HG03108 (cell line): Measurements from ENCODE around the gene DDIAS.
"Not testable (repeated sequence)": the region's sequence is repeated elsewhere in the genome, so short reads cannot be mapped to it uniquely, and the experiment has no call there.

ENCODE experiments used
- ATAC-seq: cut with Tn5 transposase; IDR thresholded peaks from one replicate; pipeline ENCODE4 v1.9.1; 2021; ENCODE audit warnings: moderate library complexity; ENCODE audit not compliant: unreplicated experiment

DDIAS gene

DNA sequence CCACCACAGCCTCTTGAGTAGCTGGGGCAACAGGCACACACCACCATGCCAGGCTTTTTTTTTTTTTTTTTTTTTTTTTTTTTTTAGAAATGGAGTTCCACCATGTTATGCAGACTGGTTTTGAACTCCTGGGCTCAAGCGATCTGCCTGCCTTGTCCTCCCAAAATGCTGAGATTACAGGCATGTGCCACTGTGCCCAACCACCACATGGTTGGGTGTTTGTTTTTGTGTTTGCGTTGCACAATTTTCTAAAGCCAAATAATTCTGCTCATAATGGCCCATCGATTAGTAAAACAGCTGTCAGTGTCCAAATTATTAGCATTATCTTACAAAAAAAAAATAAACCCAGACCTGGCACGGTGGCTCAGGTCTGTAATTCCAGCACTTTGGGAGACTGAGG is 65.8 kb downstream of the DDIAS start:
- no peak for ATAC-seq

DNA sequence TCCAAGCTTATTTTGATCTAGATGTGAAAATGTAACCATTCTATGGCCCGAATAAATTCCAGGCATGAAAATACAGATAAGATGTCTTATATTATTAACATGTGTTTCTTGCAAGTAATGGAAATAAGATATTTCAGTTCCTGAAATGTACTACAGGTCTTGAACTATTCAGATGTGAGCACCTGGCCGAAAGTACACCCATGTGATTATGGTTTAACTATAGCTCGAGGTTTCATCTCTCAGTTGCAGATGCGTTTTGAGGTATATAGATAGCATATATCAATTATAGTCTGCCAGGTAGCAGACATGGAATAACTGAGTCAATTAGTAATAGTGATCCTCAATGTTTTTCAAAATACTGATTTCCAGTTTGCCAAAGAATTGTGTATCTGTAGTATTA is 68.3 kb downstream of the DDIAS start:
- peak; percentile 94 for ATAC-seq

DNA sequence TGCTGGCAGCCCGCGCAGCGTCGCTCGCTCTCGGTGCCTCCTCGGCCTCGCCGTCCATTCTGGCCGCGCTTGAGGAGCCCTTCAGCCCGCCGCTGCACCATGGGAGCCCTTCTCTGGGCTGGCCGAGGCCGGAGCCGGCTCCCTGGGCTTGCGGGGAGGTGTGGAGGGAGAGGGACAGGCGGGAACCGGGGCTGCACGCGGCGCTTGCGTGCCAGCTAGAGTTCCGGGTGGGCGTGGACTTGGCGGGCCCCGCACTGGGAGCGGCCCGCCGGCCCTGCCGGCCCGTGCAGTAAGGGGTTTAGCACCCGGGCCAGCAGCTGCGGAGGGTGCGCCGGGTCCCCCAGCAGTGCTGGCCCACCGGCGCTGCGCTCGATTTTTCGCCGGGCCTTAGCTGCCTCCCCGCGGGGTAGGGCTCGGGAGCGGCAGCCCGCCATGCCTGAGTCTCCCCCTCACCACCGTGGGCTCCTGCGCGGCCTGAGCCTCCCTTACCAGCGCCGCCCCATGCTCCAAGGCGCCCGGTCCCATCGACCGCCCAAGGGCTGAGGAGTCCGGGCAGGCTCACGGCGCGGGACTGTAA is 69.1 kb downstream of the DDIAS start:
- ATAC-seq, result not testable (repeated sequence)

DNA sequence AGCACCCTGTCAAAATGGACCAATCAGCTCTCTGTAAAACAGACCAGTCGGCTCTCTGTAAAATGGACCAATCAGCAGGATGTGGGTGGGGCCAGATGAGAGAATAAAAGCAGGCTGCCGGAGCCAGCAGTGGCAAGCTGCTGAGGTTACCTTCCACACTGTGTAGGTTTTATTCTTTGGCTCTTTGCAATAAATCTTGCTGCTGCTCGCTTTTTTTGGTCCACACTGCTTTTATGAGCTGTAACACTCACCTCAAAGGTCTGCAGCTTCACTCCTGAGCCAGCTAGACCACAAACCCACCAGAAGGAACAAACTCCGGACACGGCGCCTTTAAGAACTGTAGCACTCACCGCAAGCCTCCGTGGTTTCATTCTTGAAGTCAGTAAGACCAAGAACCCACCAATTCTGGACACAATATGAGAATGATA is 70.0 kb downstream of the DDIAS start:
- not testable (repeated sequence) for ATAC-seq

DNA sequence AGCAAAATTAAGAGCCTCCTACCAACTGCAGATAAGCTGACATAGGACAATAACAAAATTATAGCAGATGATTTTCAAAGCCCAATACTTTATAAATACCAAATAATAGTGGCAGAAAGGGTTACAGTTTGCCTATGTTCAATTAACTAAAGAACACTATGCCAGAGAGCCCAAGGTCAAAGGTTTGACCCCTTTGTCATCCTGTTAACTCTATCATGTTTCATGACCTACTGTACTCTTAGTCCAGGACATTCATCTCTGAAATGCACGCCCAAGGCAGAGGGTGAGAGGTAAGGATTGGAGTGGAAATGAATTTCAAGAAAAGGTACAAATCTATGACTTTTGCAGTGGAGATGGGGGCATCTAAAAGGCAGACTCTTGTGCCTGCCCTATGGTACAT is 70.6 kb downstream of the DDIAS start:
- ATAC-seq, result no peak

DNA sequence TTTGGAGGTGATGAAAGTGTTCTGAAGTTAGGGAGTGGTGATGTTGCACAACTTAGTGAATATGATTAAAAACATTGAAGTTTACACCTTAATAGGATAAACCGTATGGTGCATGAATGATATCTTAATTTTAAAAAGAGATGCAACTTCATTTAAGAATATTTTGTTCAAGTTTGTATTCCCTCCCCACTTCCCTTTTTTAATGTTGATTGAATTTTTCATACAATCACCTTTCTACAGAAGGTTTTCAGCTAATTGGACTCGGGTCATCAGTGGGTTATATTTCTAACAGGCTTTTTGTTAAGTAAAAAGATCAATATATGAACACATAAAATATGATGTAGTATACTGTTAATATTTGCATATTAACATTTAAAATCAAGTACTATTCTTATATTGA is 72.6 kb downstream of the DDIAS start:
- no peak for ATAC-seq

DNA sequence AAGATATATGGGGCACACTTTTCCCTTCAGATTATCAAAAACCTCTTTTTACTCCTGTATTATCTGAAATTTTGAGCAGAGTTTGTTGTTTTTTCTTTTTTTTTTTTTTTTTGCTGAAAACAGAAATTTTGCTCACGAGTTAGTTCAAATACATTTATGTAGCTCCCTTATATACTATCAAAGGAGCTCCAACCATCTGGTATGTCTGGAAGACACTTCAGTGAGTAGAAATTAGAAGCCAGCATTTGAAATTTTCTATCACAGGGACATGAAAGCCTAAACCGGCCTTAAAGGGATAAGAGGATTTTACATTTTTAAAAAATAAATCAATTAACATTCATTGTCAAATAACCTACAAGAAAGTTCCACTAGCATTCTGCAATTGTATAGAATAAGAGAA is 73.3 kb downstream of the DDIAS start:
- no peak for ATAC-seq

DNA sequence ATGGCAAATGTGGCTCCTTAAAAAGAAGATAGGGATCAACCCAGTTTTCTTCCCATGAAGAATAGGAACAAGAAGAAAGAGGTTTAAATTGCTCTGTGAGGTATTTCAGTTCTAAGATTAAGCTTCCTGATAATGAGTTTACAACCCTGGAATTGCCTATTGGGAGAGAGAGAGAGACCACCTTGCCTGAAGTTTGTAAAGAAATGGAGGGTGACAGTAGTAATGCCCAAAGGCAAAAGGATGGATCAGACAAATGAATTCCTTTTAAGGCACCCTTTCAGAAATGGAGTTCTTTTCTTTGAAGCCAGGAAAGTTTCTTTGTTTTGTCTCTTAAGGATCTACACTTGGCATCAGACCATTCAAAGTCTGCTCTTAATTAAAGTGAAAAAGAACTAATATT is 74.3 kb downstream of the DDIAS start:
- ATAC-seq, result no peak

DNA sequence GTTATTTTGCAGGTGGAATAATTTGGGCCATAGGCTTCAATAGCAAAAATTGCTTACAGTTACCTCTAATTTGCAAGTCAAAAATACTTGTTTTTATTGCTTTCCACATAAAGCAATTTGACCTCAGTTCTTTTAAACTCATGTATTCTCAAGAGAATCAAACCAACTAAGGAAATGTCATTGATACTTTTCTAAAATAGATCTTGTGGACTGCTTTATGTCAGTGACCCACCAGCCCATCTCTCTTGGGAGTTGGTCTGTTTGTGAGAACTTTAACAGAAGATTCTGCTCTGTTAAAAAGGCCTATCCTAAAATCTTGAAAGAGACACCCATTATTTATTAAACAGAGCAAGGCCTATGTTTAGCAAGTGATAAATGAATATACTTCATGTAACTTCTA is 75.2 kb downstream of the DDIAS start:
- ATAC-seq, result no peak

DNA sequence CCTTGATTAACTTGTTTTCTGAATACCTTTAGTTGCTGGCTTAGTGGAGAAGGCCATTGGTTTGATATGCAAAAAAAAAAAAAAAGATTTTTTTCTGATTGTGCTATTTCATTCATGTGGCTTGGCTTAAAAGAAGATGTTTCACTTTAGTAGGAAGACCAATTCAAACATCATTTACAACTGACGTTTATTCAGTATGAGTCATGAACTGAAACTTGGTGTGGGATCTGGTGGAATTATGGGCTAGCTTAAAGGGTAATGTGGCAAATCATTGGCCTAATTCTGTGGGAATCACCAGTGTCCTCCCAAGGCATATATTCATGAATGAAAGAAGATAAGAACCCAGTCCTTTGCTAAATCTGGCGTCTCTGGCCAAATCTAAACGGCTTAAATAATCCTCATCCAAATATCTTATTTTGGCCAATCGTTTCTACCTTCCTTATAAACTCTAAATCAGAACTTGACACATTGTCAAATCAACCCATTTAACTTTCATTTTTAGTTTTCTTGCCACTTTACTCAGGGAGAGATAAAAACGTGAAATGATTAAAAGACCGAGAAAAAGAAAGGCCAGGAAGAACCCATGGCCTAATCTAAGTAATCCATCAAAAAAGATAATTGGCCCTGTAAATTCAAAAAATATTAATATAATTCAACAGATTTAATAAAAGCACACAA is 77.0 kb downstream of the DDIAS start:
- ATAC-seq, result no peak

DNA sequence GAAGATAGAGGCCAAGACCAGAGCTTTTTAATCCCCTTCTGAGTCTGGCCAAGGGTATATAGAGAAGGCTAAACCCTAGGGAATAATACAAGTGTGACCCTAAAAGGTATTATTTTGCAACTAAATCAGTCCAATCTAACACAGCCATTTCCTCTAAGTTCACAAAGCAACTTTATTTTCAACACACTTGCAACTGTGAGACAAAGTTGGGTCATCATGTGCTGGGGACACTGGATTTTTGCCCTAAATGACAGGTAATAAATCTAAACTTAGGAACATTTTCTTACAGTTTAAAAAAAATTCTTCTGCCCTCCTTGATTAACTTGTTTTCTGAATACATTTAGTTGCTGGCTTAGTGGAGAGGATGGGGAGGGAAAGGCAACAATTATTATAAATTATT is 78.3 kb downstream of the DDIAS start:
- ATAC-seq, result no peak

DNA sequence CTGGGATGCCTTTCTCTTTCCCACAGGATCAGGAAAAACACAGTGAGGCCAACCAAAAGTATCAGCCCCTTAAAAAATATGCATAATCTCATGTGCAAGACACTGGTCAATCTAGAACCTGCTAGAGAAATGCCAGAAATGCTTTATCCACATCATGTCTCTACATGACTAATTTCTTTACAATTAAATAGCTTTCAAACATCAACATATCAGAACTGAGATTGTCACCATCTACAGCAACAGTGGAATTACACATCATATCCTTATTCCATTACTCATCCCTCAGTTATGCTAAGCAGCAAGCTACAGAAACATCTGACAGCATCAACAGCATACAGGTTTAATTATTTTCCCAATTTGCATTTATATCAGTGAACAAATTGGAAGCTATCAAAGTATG is 78.8 kb downstream of the DDIAS start:
- no peak for ATAC-seq

DNA sequence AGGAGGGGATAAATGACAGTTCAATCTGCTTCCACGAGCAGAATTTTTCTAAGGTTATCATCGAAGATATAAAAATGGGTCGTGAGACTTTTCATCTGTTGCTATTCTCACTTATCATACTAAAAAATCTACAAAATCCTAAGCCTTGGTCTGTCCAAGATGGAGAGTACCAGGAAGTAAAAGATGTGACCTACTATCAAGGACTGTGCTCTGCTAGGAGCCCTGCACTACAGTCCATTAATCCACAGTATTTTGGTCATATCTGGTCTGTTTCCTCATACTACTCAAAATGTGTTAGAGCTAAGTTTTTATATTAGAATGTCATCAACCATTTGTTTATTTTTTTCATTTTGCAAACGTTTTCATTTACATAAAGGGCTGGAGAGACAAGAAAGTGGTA is 79.4 kb downstream of the DDIAS start:
- ATAC-seq, result no peak

DNA sequence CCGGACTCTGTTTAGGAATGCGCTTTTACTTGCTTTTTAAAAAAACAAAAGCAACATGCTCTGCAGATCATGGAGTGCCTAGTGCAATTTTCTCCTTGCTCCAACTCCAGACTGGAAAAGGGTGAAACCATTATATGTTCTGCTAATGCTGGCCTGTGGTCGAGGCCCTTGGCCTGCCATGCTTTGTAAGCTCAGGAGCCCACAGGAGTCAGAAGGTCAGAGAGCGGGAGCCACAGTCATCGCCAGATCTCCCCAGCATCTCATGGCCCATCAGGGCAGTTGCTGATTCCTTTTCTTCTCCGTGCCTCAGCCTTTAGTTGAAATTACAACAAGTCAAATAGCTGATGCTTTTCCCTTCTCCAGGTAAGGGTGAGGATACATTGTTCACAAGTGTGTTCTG is 80.3 kb downstream of the DDIAS start:
- no peak for ATAC-seq
